Measurements from ENCODE around the gene ADAMTS14.

ADAMTS14 gene

GRCh38 chr10:70674560-70675495 is 2.5 kb downstream of the ADAMTS14 start:
- DNase-seq (ENCODE audit: extremely low spot score) = no peak
- no peak for TF ChIP-seq CTCF (IDR thresholded peaks at IDR 0.05; ENCODE audit: control extremely low read depth, extremely low read depth, low read depth, missing control alignments)
- POLR2A ChIA-PET = no interaction called here
- CTCF ChIA-PET = interaction anchor here (0.6 to 1.3 kb wide), 2 partner anchors 11 to 213 kb away, joined by 3 read pairs; partner anchors contain the start of gene PCBD1

- POLR2A ChIA-PET = no interaction called here
- CTCF ChIA-PET = no interaction called here
- DNase-seq (ENCODE audit: extremely low spot score) = no peak
- no peak for TF ChIP-seq CTCF (IDR thresholded peaks at IDR 0.05; ENCODE audit: control extremely low read depth, extremely low read depth, low read depth, missing control alignments)
These were observed 3.3 kb downstream of the ADAMTS14 start for GRCh38 chr10:70675496-70676161.

DNA sequence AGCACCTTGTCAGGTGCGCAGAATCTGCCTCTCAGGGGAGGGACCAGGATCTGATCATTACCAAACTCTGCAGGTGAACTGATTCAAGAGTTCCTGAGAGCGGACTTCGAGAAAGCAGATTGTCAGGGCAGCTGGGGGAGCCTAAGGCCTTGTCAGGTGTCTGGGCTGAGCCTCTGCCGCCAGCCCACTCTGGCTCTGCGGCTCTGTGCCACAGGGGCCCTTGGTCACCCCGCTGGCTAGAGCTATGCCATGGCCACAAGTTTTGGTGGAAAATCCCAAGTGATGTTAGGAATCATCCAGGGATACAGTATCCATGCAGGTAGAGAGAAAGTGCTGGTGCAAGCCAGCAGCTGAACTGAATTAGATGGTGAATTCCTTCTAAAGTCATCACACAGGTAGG is 4.2 kb downstream of the ADAMTS14 start:
- DNase-seq (ENCODE audit: extremely low spot score) = no peak
- TF ChIP-seq CTCF (IDR thresholded peaks at IDR 0.05; ENCODE audit: control extremely low read depth, extremely low read depth, low read depth, missing control alignments) = no peak
- CTCF ChIA-PET = interaction anchor here (1.1 to 1.3 kb wide), 3 partner anchors 24 to 215 kb away, joined by 3 to 4 read pairs (median 4); no protein-coding TSS in a partner anchor
- POLR2A ChIA-PET = no interaction called here

DNA sequence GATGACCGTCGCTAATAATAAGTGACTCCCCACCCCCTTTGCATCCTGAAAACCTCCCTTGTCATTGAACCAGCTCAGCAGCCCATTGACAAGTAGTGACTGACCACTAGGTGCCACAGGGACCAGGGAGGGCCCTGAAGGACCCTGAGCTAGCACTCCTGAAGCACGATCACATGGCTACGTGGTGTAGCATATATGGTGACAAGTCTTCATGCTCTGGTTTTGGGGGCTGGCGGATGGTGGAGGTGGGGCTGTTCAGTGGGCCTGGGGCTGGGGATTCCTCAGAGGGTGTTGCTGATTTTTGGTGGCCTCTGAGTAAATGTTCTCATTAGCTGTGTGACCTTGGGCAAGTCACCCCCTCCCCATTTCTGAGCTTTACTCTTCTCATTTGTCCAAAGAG is 4.7 kb downstream of the ADAMTS14 start:
- POLR2A ChIA-PET = no interaction called here
- CTCF ChIA-PET = interaction anchor here (0.8 to 1.3 kb wide), 5 partner anchors 12 to 216 kb away, joined by 3 to 4 read pairs (median 3); no protein-coding TSS in a partner anchor
- no peak for TF ChIP-seq CTCF (IDR thresholded peaks at IDR 0.05; ENCODE audit: control extremely low read depth, extremely low read depth, low read depth, missing control alignments)
- no peak for DNase-seq (ENCODE audit: extremely low spot score)

GRCh38 chr10:70677620-70678249 is 5.4 kb downstream of the ADAMTS14 start:
- ChIA-PET POLR2A (no interaction called here), CTCF (interaction anchor here (0.8 to 1.3 kb wide), 3 partner anchors 13 to 128 kb away, joined by 3 to 4 read pairs (median 3); no protein-coding TSS in a partner anchor)
- no peak for TF ChIP-seq CTCF (IDR thresholded peaks at IDR 0.05; ENCODE audit: control extremely low read depth, extremely low read depth, low read depth, missing control alignments)
- no peak for DNase-seq (ENCODE audit: extremely low spot score)

- ChIA-PET CTCF (interaction anchor here (1.3 kb wide), 1 partner anchor 128 kb away, joined by 3 read pairs; no protein-coding TSS in a partner anchor), POLR2A (no interaction called here)
- no peak for DNase-seq (ENCODE audit: extremely low spot score)
- no peak for TF ChIP-seq CTCF (IDR thresholded peaks at IDR 0.05; ENCODE audit: control extremely low read depth, extremely low read depth, low read depth, missing control alignments)
These were observed 5.9 kb downstream of the ADAMTS14 start for GRCh38 chr10:70678250-70678635.
